ENCODE results near the gene NHERF1.

Gene NHERF1

GRCh38 chr17:74748529-74749278 lies at the start of gene NHERF1:
NHERF1 (plus strand) TSS chr17:74748628; CDS start chr17:74748847, 219 bp downstream.
- TF ChIP-seq GATA3 (IDR thresholded peaks at IDR 0.05; ENCODE audit: low read depth, low read length) (no peak), GATA2 (IDR thresholded peaks at IDR 0.05; ENCODE audit: low read depth, low read length) (no peak)

GRCh38 chr17:74699236-74699635 lies 49.2 kb upstream of the NHERF1 start:
- TF ChIP-seq GATA2 (IDR thresholded peaks at IDR 0.05; ENCODE audit: low read depth, low read length) (no peak), GATA3 (IDR thresholded peaks at IDR 0.05; ENCODE audit: low read depth, low read length) (no peak)

DNA sequence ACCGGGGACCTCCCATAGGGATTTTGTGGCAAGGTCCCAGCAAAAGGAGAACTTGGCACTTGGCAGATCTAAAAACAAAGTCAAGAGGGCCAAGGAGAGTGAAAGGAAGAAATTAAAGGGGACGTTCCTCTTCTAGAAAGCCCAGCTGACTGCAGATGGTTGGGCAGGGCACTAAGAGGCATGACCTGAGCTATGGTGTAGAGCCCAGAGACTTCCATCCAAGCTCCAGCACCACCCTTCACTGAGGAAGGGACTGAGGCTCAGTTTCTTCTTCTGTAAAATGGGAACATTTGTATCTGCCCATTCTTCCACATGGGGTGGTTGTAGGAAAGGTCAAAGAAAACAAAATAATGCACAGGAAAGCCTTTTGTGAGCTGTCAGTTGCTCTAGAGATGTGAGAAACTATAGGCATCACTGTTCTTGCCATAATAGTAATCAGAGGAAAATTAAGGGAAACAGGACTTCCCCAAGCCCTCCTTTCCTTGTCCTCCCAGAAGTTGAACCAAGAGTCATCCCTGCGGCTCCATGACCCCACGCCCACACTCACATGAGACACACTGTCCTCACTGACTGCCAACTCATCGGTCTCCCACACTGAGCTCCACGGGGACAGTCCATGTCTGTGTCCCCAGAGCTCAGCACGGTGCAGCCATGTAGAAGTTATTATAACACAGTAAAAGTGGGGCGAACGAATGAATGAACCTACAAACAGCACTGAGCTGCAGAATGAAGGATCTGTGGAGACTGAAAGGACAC lies 46.1 kb upstream of the NHERF1 start:
- TF ChIP-seq GATA2 (IDR thresholded peaks at IDR 0.05; ENCODE audit: low read depth, low read length) (no peak), GATA3 (IDR thresholded peaks at IDR 0.05; ENCODE audit: low read depth, low read length) (no peak)

- TF ChIP-seq GATA2 (IDR thresholded peaks at IDR 0.05; ENCODE audit: low read depth, low read length) (no peak), GATA3 (IDR thresholded peaks at IDR 0.05; ENCODE audit: low read depth, low read length) (no peak)
These were observed 45.1 kb upstream of the NHERF1 start for GRCh38 chr17:74703311-74703710.

DNA sequence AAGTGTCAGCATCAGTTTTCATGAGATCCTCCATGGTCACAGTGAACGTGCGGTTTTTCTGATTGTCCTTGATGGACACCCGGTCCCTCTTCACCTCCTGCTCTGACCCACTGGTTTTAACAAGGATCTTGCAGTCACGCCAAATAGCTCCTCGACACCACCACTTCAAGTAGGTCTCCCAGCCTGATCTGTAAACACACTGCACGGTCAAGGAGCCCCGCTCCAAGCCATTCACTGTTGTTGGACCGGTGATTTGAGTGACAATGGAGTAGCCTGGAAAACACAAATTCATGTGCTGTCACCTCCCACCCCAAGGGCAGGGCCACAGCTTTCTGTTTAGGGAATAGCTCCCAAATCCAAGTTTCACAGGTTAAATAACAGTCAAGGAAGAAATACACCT lies 43.9 kb upstream of the NHERF1 start:
- TF ChIP-seq GATA3 (IDR thresholded peaks at IDR 0.05; ENCODE audit: low read depth, low read length) (no peak), GATA2 (IDR thresholded peaks at IDR 0.05; ENCODE audit: low read depth, low read length) (no peak)

GRCh38 chr17:74711058-74711824 lies 37.2 kb upstream of the NHERF1 start:
- TF ChIP-seq GATA2 (IDR thresholded peaks at IDR 0.05; ENCODE audit: low read depth, low read length) (no peak), GATA3 (IDR thresholded peaks at IDR 0.05; ENCODE audit: low read depth, low read length) (no peak)

GRCh38 chr17:74712301-74712700 lies 36.1 kb upstream of the NHERF1 start:
- no peak for TF ChIP-seq GATA2 (IDR thresholded peaks at IDR 0.05; ENCODE audit: low read depth, low read length)

- no peak for TF ChIP-seq GATA2 (IDR thresholded peaks at IDR 0.05; ENCODE audit: low read depth, low read length)
These were observed 35.7 kb upstream of the NHERF1 start, which contains the start of gene CD300LF for GRCh38 chr17:74712756-74713155. CD300LF (minus strand) TSS chr17:74712923; CDS start chr17:74712866, 57 bp downstream.

GRCh38 chr17:74713171-74713755 lies 35.2 kb upstream of the NHERF1 start:
- TF ChIP-seq GATA2 (IDR thresholded peaks at IDR 0.05; ENCODE audit: low read depth, low read length) (no peak), GATA3 (IDR thresholded peaks at IDR 0.05; ENCODE audit: low read depth, low read length) (no peak)

DNA sequence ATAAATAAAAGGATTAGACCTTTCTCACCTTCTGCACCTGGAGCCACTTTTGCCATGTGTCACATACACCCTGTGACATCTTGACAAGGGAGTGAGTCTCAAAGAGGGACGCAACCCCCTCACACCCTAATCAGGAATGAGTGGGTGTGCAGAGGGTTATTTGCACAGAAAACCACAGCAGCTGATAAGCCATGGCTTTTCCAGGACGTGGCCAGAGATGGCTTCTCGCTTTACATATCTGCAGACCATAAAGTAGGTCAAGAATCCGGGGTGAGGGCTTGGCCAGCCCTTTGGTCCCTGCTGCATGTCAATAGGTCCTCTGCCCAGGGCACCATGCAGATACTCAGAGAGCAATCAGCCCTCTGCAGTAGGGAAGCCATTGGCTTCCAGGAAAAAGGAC lies 33.3 kb upstream of the NHERF1 start:
- no peak for TF ChIP-seq GATA2 (IDR thresholded peaks at IDR 0.05; ENCODE audit: low read depth, low read length)
- TF ChIP-seq GATA3 (IDR thresholded peaks at IDR 0.05; ENCODE audit: low read depth, low read length): no peak

DNA sequence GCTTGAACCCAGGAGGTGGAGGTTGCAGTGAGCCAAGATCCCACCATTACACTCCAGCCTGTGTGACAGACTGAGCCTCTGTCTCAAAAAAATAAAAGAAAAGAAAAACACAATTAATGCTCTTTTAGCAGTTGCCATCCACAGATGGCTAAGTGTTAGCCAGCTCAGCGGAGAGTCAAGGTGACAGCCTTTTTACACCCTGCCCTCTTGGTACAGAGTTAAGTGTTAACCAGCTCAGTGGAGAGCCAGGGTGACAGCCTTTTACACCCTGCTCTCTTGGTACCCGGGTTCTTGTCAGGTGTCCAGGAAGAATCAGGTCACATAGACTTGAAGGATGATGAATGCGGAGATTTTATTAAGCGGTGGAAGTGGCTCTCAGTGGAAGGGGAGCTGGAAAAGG lies 27.9 kb upstream of the NHERF1 start:
- no peak for TF ChIP-seq GATA3 (IDR thresholded peaks at IDR 0.05; ENCODE audit: low read depth, low read length)
- TF ChIP-seq GATA2 (IDR thresholded peaks at IDR 0.05; ENCODE audit: low read depth, low read length): no peak

GRCh38 chr17:74722782-74723181 lies 25.6 kb upstream of the NHERF1 start:
- TF ChIP-seq GATA3 (IDR thresholded peaks at IDR 0.05; ENCODE audit: low read depth, low read length): no peak

DNA sequence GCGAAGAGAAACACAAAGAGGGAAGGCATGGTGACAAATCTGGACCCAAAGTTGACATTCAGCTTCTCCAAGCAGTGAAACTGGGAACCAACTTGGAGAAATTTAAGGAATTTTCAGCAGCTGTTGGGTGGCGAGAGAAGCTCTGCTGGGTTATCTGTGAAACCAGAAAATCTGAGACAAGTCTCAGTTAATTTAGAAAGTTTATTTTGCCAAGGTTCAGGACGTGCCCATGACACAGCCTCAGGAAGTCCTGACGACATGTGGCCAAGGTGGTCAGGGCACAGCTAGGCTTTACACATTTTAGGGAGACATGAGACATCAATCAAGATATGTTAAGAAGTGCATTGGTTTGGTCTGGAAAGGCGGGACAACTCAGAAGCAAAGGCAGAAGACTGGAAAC lies 24.5 kb upstream of the NHERF1 start:
- no peak for TF ChIP-seq GATA2 (IDR thresholded peaks at IDR 0.05; ENCODE audit: low read depth, low read length)
- TF ChIP-seq GATA3 (IDR thresholded peaks at IDR 0.05; ENCODE audit: low read depth, low read length): no peak

DNA sequence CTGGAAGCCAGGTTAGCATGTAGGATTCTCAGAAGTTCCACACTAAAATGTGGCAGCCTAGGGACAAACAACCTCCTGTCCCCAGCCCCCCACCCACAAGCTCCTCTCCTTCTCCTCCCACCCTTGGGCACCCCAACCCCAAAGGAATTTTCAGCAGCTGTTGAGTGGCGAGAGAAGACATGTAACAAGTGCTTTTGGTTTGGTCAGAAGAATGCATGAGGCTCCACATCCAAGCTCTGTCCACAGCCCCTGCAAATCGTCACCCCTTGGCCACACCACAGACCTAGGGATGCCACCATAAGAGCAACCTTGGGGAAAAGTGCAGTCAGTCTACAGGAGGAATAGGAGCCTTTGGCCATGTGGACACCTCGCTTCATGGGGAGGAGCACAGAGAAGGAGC lies 23.3 kb upstream of the NHERF1 start:
- TF ChIP-seq GATA3 (IDR thresholded peaks at IDR 0.05; ENCODE audit: low read depth, low read length) (no peak), GATA2 (IDR thresholded peaks at IDR 0.05; ENCODE audit: low read depth, low read length) (no peak)

All from SH-SY5Y (cell line).